ENCODE results near the gene KRT2.
A peak's percentile ranks its signal among the peaks of the same experiment; 100 is the strongest.

Gene KRT2

GRCh38 chr12:52618216-52618615 lies 33.8 kb downstream of the KRT2 start, which contains the start of gene KRT73:
KRT73 (minus strand) TSS chr12:52618559; CDS start chr12:52618524, 35 bp downstream.
- WGBS (ENCODE audit: extremely low coverage, insufficient coverage, insufficient read length): no CpG with 5 or more reads among the region's 14 CpGs
- H2BK5ac ChIP-seq (ENCODE audit: low read depth, low read length, poor library complexity): no peak within 1 kb of the TSS

GRCh38 chr12:52617403-52617785 lies 34.6 kb downstream of the KRT2 start:
- no peak overlapping the region for H2BK5ac ChIP-seq (ENCODE audit: low read depth, low read length, poor library complexity)
- no peak overlapping the region for H4K8ac ChIP-seq (ENCODE audit: low read depth, low read length)
- H2AK5ac ChIP-seq (ENCODE audit: low read length): no peak overlapping the region
- no peaks in the 10 kb centered on the region for H3K4me1 ChIP-seq (ENCODE audit: control insufficient read depth in 1 of 2, insufficient read depth in 2 of 2, low read length in 2 of 2)
- no peak overlapping the region for H4K91ac ChIP-seq (ENCODE audit: low read depth, low read length)
- no peaks in the 10 kb centered on the region for H3K79me2 ChIP-seq (ENCODE audit: control insufficient read depth, insufficient read depth, low read length, poor library complexity)
- no peak overlapping the region for H3K18ac ChIP-seq (ENCODE audit: low read length)
- H3K23ac ChIP-seq (ENCODE audit: low read length): no peak overlapping the region
- H3K9ac ChIP-seq (ENCODE audit: low read length): no peak overlapping the region
- no peaks in the 10 kb centered on the region for H3K79me1 ChIP-seq (ENCODE audit: low read length)
- H3K27me3 ChIP-seq (ENCODE audit: insufficient read depth, low read length): no peaks in the 10 kb centered on the region
- no CpG with 5 or more reads among the region's 7 CpGs for WGBS (ENCODE audit: extremely low coverage, insufficient coverage, insufficient read length)
- H3K4me2 ChIP-seq (ENCODE audit: low read length): no peak overlapping the region
- H3K27ac ChIP-seq (ENCODE audit: low read depth, low read length): no peak overlapping the region
- H3K4me3 ChIP-seq (ENCODE audit: low read depth, low read length): no peak overlapping the region
- no peak for DNase-seq
- no peak overlapping the region for H2BK12ac ChIP-seq (ENCODE audit: low read length)
- no peak overlapping the region for H3K4ac ChIP-seq (ENCODE audit: low read depth, low read length)
- H3K9me3 ChIP-seq (ENCODE audit: insufficient read depth, low read depth, low read length): peaks cover 4% of the 10 kb centered on the region
- H2AFZ ChIP-seq (ENCODE audit: insufficient read depth, low read length, poor library complexity): no peak overlapping the region
- no peak overlapping the region for H2BK120ac ChIP-seq (ENCODE audit: insufficient read depth, low read length, poor library complexity)
- H3K36me3 ChIP-seq (ENCODE audit: control insufficient read depth in 1 of 2, insufficient read depth in 2 of 2, low read length in 2 of 2): no peaks in the 10 kb centered on the region
- H3K14ac ChIP-seq (ENCODE audit: low read length): no peak overlapping the region
- no peak overlapping the region for H4K12ac ChIP-seq (ENCODE audit: low read depth, low read length)

More at GRCh38 chr12:52618216-52618615, 33.8 kb downstream of the KRT2 start, which contains the start of gene KRT73:
- Histone ChIP-seq H4K91ac (ENCODE audit: low read depth, low read length) (no peak within 1 kb of the TSS), H2BK12ac (ENCODE audit: low read length) (no peak within 1 kb of the TSS), H3K36me3 (ENCODE audit: control insufficient read depth in 1 of 2, insufficient read depth in 2 of 2, low read length in 2 of 2) (no peaks in the 10 kb centered on the region), H2AK5ac (ENCODE audit: low read length) (no peak within 1 kb of the TSS), H3K9ac (ENCODE audit: low read length) (no peak within 1 kb of the TSS), H3K27ac (ENCODE audit: low read depth, low read length) (no peak within 1 kb of the TSS), H4K12ac (ENCODE audit: low read depth, low read length) (no peak within 1 kb of the TSS), H3K27me3 (ENCODE audit: insufficient read depth, low read length) (no peaks in the 10 kb centered on the region), H2BK120ac (ENCODE audit: insufficient read depth, low read length, poor library complexity) (no peak within 1 kb of the TSS), H3K79me2 (ENCODE audit: control insufficient read depth, insufficient read depth, low read length, poor library complexity) (no peaks in the 10 kb centered on the region), H3K14ac (ENCODE audit: low read length) (no peak within 1 kb of the TSS), H3K4ac (ENCODE audit: low read depth, low read length) (no peak within 1 kb of the TSS), H4K8ac (ENCODE audit: low read depth, low read length) (no peak within 1 kb of the TSS), H3K4me3 (ENCODE audit: low read depth, low read length) (no peak within 1 kb of the TSS), H3K9me3 (ENCODE audit: insufficient read depth, low read depth, low read length) (peaks cover 5% of the 10 kb centered on the region), H3K23ac (ENCODE audit: low read length) (no peak within 1 kb of the TSS), H3K18ac (ENCODE audit: low read length) (no peak within 1 kb of the TSS), H3K4me2 (ENCODE audit: low read length) (no peak within 1 kb of the TSS), H3K79me1 (ENCODE audit: low read length) (no peaks in the 10 kb centered on the region), H3K4me1 (ENCODE audit: control insufficient read depth in 1 of 2, insufficient read depth in 2 of 2, low read length in 2 of 2) (no peaks in the 10 kb centered on the region), H2AFZ (ENCODE audit: insufficient read depth, low read length, poor library complexity) (no peak within 1 kb of the TSS)
- no peak for DNase-seq

- no peak overlapping the region for H2AFZ ChIP-seq (ENCODE audit: insufficient read depth, low read length, poor library complexity)
- no peak overlapping the region for H4K8ac ChIP-seq (ENCODE audit: low read depth, low read length)
- H4K12ac ChIP-seq (ENCODE audit: low read depth, low read length): no peak overlapping the region
- DNase-seq: peak in 1 of 2 donors; percentile 3
- H3K4me3 ChIP-seq (ENCODE audit: low read depth, low read length): no peak overlapping the region
- no peaks in the 10 kb centered on the region for H3K79me1 ChIP-seq (ENCODE audit: low read length)
- no peak overlapping the region for H2BK12ac ChIP-seq (ENCODE audit: low read length)
- no peak overlapping the region for H4K91ac ChIP-seq (ENCODE audit: low read depth, low read length)
- no peaks in the 10 kb centered on the region for H3K4me1 ChIP-seq (ENCODE audit: control insufficient read depth in 1 of 2, insufficient read depth in 2 of 2, low read length in 2 of 2)
- no peak overlapping the region for H3K4me2 ChIP-seq (ENCODE audit: low read length)
- no peak overlapping the region for H2AK5ac ChIP-seq (ENCODE audit: low read length)
- H3K9ac ChIP-seq (ENCODE audit: low read length): no peak overlapping the region
- H3K27me3 ChIP-seq (ENCODE audit: insufficient read depth, low read length): no peaks in the 10 kb centered on the region
- no peak overlapping the region for H3K14ac ChIP-seq (ENCODE audit: low read length)
- no peaks in the 10 kb centered on the region for H3K36me3 ChIP-seq (ENCODE audit: control insufficient read depth in 1 of 2, insufficient read depth in 2 of 2, low read length in 2 of 2)
- no CpG with 5 or more reads among the region's 10 CpGs for WGBS (ENCODE audit: extremely low coverage, insufficient coverage, insufficient read length)
- H2BK120ac ChIP-seq (ENCODE audit: insufficient read depth, low read length, poor library complexity): no peak overlapping the region
- H3K18ac ChIP-seq (ENCODE audit: low read length): no peak overlapping the region
- H3K23ac ChIP-seq (ENCODE audit: low read length): no peak overlapping the region
- no peak overlapping the region for H3K27ac ChIP-seq (ENCODE audit: low read depth, low read length)
- H3K9me3 ChIP-seq (ENCODE audit: insufficient read depth, low read depth, low read length): peaks cover 3% of the 10 kb centered on the region
- H3K79me2 ChIP-seq (ENCODE audit: control insufficient read depth, insufficient read depth, low read length, poor library complexity): no peaks in the 10 kb centered on the region
- no peak overlapping the region for H2BK5ac ChIP-seq (ENCODE audit: low read depth, low read length, poor library complexity)
- H3K4ac ChIP-seq (ENCODE audit: low read depth, low read length): no peak overlapping the region
These were observed 35.2 kb downstream of the KRT2 start for GRCh38 chr12:52616680-52617402.

GRCh38 chr12:52615912-52616311 lies 36.1 kb downstream of the KRT2 start:
- Histone ChIP-seq H3K4ac (ENCODE audit: low read depth, low read length) (no peak overlapping the region), H2AFZ (ENCODE audit: insufficient read depth, low read length, poor library complexity) (no peak overlapping the region), H3K36me3 (ENCODE audit: control insufficient read depth in 1 of 2, insufficient read depth in 2 of 2, low read length in 2 of 2) (no peaks in the 10 kb centered on the region), H3K79me2 (ENCODE audit: control insufficient read depth, insufficient read depth, low read length, poor library complexity) (no peaks in the 10 kb centered on the region), H3K4me1 (ENCODE audit: control insufficient read depth in 1 of 2, insufficient read depth in 2 of 2, low read length in 2 of 2) (no peaks in the 10 kb centered on the region), H4K12ac (ENCODE audit: low read depth, low read length) (no peak overlapping the region), H3K4me2 (ENCODE audit: low read length) (no peak overlapping the region), H3K23ac (ENCODE audit: low read length) (no peak overlapping the region), H4K8ac (ENCODE audit: low read depth, low read length) (no peak overlapping the region), H2AK5ac (ENCODE audit: low read length) (no peak overlapping the region), H3K27ac (ENCODE audit: low read depth, low read length) (no peak overlapping the region), H3K4me3 (ENCODE audit: low read depth, low read length) (no peak overlapping the region), H3K18ac (ENCODE audit: low read length) (no peak overlapping the region), H3K14ac (ENCODE audit: low read length) (no peak overlapping the region), H4K91ac (ENCODE audit: low read depth, low read length) (no peak overlapping the region), H2BK12ac (ENCODE audit: low read length) (no peak overlapping the region), H3K79me1 (ENCODE audit: low read length) (no peaks in the 10 kb centered on the region), H3K9me3 (ENCODE audit: insufficient read depth, low read depth, low read length) (peaks cover 3% of the 10 kb centered on the region), H3K27me3 (ENCODE audit: insufficient read depth, low read length) (no peaks in the 10 kb centered on the region), H3K9ac (ENCODE audit: low read length) (no peak overlapping the region), H2BK5ac (ENCODE audit: low read depth, low read length, poor library complexity) (no peak overlapping the region), H2BK120ac (ENCODE audit: insufficient read depth, low read length, poor library complexity) (no peak overlapping the region)
- no peak for DNase-seq
- whole genome bisulfite sequencing (ENCODE audit: extremely low coverage, insufficient coverage, insufficient read length): no CpG with 5 or more reads among the region's 9 CpGs
